ENCODE measurements around the gene EMP2.

DNA sequence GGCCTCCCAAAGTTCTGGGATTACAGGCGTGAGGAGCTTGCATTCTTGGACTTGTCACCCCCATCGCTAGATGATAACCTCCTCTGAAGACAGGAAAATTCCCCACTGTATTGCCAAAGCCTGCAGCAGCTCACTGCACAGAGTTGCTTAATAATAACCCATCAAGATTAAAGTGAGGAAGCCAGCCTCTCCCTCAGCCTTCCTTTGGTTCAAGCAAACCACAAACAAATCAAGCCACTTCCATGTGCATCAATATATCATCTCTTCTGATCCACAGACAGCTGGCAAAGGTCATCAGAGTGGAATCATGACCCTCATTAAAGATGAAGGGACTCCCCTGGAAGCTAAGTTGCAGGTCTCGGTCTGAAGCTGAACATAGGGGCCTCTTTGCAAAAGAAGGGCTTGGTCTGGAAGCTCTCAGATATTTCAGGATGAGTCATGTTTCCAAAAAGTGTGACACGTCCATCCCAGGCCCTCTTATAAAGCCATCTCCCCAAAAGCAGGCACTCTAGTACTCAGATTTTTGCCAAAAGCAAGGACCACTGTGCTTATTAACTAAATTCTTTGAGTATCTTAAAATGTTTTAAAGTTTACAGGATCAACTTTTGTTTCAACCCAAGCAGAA, 4.8 kb downstream of the EMP2 start:
- no peak for TF ChIP-seq CEBPB (IDR thresholded peaks at IDR 0.05; ENCODE audit: low read depth, low read length)
- no peak for TF ChIP-seq MXI1 (IDR thresholded peaks at IDR 0.05; ENCODE audit: borderline replicate concordance, low read depth, low read length)
- TF ChIP-seq CTCF (conservative IDR thresholded peaks at IDR 0.05; ENCODE audit: low read depth, low read length), result no peak
- no peak for TF ChIP-seq RCOR1 (IDR thresholded peaks at IDR 0.05; ENCODE audit: insufficient replicate concordance, low read length)
- no peak for TF ChIP-seq POLR2A (IDR thresholded peaks at IDR 0.05; ENCODE audit: low read depth, low read length)
